MM.1S (cell line): Measurements from ENCODE around the gene C1orf116.

Source experiments
- CTCF ChIP-seq: fragments of 300-600 bp; sonication (generic); IDR thresholded peaks from 2 replicates; pipeline ENCODE4 v1.5.1; 2016; ENCODE audit warnings: antibody characterized with exemption, low read length, mixed read lengths
- EZH2 ChIP-seq: fragments of 300-600 bp; sonication (generic); optimal IDR thresholded peaks from 2 replicates; pipeline ENCODE3; 2017; ENCODE audit warnings: low read depth, mild to moderate bottlenecking, antibody characterized with exemption, low read length, mixed read lengths

- TF ChIP-seq EZH2 (no peak), CTCF (no peak)
Measured at GRCh38 chr1:206970446-206970845, 62.1 kb downstream of the C1orf116 start, which contains the start of gene FCAMR.
